Activated CD4-positive, alpha-beta memory T cell treated with anti-CD3 and anti-CD28 coated beads, Interleukin-2, amount 10 ng/mL, durations not matched to agents 7 days and 5 days (primary cell): Measurements from ENCODE around the gene TMEM9B. TPM values are rescaled to one million over a fixed set of nuclear protein-coding genes. Genes with fewer than 3 reads are reported as not detected.
"Not testable (repeated sequence)": the region's sequence is repeated elsewhere in the genome, so short reads cannot be mapped to it uniquely, and the experiment has no call there.

ENCODE experiments used
- CTCF ChIA-PET: fragments of 350-600 bp; sonication (Branson Sonifier 250); formaldehyde crosslinking; loops from one replicate; lab custom pipeline; 2021; ENCODE audit warnings: antibody characterized with exemption, inconsistent platforms; lab: Charles Lee
- POLR2A ChIA-PET: fragments of 350-600 bp; sonication (Branson Sonifier 250); formaldehyde crosslinking; loops from one replicate; lab custom pipeline; 2021; ENCODE audit warnings: antibody characterized with exemption; lab: Charles Lee
- DNase-seq: peaks from one replicate; pipeline ENCODE4 v3.0.0-alpha.2; 2020
- H3K27ac Mint-ChIP-seq: one replicate; pipeline ENCODE4 v1.8.0; 2021; ENCODE audit warnings: mild to moderate bottlenecking, mixed read lengths
- H3K27me3 Mint-ChIP-seq: one replicate; pipeline ENCODE4 v1.8.0; 2021; ENCODE audit warnings: mixed read lengths
- H3K36me3 Mint-ChIP-seq: one replicate; pipeline ENCODE4 v1.8.0; 2021; ENCODE audit warnings: low read depth, mixed read lengths
- H3K4me1 Mint-ChIP-seq: one replicate; pipeline ENCODE4 v1.8.0; 2021; ENCODE audit warnings: mixed read lengths
- H3K4me3 Mint-ChIP-seq: one replicate; pipeline ENCODE4 v1.8.0; 2021; ENCODE audit warnings: mild to moderate bottlenecking, mixed read lengths
- H3K9me3 Mint-ChIP-seq: one replicate; pipeline ENCODE4 v1.8.0; 2021; ENCODE audit warnings: mixed read lengths
- total RNA-seq, 2 experiments: library from RNA; stranded (reverse); gene quantifications; one replicate each; pipeline ENCODE4 v1.2.3, GENCODE V29; 2021

The TMEM9B gene
- total RNA-seq = 10 to 100 TPM; 34.2 to 34.8 TPM

DNA sequence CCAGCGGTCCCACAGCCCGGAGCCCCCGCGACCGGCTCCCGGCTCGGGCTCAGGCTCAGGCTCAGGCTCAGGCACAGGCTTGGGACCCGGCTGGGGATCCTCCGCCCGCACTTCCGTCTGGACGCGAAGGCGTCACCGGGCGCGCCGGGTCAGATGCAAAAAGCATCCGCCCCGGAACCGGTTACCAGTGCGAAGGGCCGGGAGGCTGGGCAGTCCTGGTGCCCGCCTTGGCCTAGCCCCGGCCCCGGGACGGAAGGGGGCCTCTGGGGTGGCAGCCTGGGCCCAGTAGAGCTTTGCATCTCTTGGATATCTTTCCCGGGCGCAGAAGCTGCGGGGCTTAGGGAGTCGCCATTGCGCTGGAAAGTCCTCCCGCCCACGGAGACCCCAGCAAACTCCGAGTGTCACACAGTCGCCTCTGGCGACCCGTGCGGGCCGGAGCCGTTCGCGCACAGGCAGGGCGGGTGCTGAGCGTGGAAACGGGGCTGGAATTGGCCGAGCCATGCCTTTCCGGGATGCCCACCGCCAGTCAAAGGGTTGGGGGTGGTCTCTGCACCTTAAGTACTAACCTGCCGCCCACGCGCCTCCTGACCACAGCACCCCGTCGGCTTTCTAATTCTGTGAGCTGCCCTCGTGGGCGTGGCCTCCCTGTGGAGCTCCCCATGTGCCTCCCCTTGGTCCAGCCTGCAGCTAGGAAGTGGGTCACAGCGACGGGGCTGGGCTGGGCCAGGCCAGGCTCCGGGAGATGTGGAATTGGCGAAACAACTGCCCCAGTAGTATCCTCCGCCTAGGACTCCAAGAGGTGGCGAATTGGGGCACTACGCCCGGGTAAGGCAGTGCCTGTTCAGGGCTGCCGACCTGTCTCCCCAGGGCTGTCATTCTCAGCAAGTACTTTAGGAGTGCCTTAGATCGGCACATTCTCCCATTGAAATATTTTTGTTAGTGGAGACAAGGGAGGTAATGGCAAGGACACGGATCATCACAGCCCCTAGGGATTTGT lies at the start of gene TMEM9B:
Gene TMEM9B, minus strand, starts transcription at position 119 of the 997 bp plus-strand sequence. CDS start 129 bp downstream, outside the sequence.
- H3K4me3 Mint-ChIP-seq = peak within 1 kb of the TSS; percentile 88
- H3K9me3 Mint-ChIP-seq = no peaks in the 10 kb centered on the region
- CTCF ChIA-PET = interaction anchor here (0.6 to 2.5 kb wide), 11 partner anchors 15 to 648 kb away, joined by 3 to 11 read pairs (median 4); no protein-coding TSS in a partner anchor

DNA sequence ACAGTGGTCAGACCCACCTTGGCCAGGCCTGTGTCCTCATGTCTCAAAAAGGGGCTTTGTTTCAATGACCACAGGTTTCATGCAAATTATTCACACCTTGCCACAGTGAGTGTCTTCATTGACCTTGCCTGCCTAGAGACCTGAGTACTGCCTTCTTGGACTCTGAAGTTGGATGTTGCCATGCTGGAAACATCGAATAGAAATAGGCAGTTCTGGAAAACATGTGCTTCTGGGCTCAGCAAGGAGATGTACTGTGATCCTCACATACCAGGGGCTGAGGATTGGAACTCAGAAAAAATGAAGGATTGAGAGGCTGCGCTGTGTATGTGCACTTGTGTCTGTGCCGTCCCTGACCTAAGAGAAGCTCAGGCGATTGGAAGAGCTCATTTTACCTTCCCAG lies 49.1 kb upstream of the TMEM9B start:
- Mint-ChIP-seq H3K4me1 (peaks cover 22% of the 10 kb centered on the region), H3K27ac (no peak overlapping the region), H3K4me3 (no peak overlapping the region), H3K36me3 (no peaks in the 10 kb centered on the region), H3K27me3 (peaks cover 19% of the 10 kb centered on the region), H3K9me3 (no peaks in the 10 kb centered on the region)
- CTCF ChIA-PET = interaction anchor here (0.9 to 8.3 kb wide), 4 partner anchors 7 to 124 kb away, joined by 3 to 149 read pairs (median 16); no protein-coding TSS in a partner anchor
- POLR2A ChIA-PET = no interaction called here
- DNase-seq = no peak

More for the DNA sequence above, at the start of gene TMEM9B:
- Mint-ChIP-seq H3K27me3 (no peaks in the 10 kb centered on the region), H3K4me1 (peaks cover 32% of the 10 kb centered on the region), H3K36me3 (peaks cover 16% of the 10 kb centered on the region), H3K27ac (peak within 1 kb of the TSS; percentile 91)
- peak; percentile 88 for DNase-seq
- POLR2A ChIA-PET = interaction anchor here (0.6 to 3.0 kb wide), 27 partner anchors 8 to 1893 kb away, joined by 3 to 39 read pairs (median 4); partner anchors contain the start of genes AKIP1, AMPD3, EIF4G2 and RPL27A

DNA sequence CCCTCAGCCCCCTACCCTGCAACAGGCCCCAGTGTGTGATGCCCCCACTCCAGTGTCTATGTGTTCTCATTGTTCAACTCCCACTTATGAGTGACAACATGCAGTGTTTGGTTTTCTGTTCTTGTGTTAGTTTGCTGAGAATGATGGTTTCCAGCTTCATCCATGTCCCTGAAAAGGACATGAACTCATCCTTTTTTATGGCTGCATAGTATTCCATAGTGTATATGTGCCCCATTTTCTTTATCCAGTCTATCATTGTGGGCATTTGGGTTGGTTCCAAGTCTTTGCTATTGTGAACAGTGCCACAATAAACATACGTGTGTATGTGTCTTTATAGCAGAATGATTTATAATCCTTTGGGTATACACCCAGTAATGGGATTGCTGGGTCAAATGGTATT lies 45.3 kb upstream of the TMEM9B start:
- DNase-seq, H3K27ac Mint-ChIP-seq, H3K4me3 Mint-ChIP-seq, H3K4me1 Mint-ChIP-seq, H3K36me3 Mint-ChIP-seq, POLR2A ChIA-PET, H3K9me3 Mint-ChIP-seq: not testable (repeated sequence)
- H3K27me3 Mint-ChIP-seq = peaks cover 56% of the 10 kb centered on the region
- CTCF ChIA-PET = interaction anchor here (0.8 kb wide), 1 partner anchor 128 kb away, joined by 4 read pairs; no protein-coding TSS in a partner anchor

- H3K27ac Mint-ChIP-seq = no peak overlapping the region
- CTCF ChIA-PET = no interaction called here
- no peak overlapping the region for H3K4me3 Mint-ChIP-seq
- H3K4me1 Mint-ChIP-seq = peaks cover 7% of the 10 kb centered on the region
- no peaks in the 10 kb centered on the region for H3K36me3 Mint-ChIP-seq
- H3K27me3 Mint-ChIP-seq = peaks cover 56% of the 10 kb centered on the region
- DNase-seq = no peak
- H3K9me3 Mint-ChIP-seq = no peaks in the 10 kb centered on the region
- POLR2A ChIA-PET = no interaction called here
Observed at GRCh38 chr11:9008661-9009060, 44.4 kb upstream of the TMEM9B start.

DNA sequence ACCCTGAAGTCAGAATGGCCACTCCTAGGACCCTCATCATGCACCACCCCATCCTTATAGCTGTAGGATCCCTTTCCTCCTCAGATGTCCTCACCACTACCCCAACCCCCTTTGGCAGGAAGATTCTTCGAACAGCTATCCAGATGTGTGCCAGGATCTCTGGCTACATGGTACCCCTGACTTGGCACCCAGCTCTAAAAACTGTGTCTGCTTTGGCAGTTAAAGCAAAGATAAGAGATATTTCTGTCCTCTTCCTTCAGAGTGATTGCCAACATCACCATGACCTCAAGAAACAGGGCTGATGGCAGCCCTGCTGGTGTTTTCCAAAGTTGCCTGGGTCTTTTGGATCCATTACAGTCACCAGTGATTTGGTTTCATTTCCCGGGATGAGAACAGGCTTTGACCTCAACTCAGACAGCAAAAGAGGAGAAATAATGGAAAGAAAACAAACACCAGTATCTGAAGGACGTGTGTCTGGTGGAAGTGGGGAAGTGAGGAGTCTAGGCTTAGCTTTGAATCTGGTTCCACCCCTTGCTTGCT lies 43.8 kb upstream of the TMEM9B start:
- Mint-ChIP-seq H3K27ac (no peak overlapping the region), H3K9me3 (no peaks in the 10 kb centered on the region), H3K4me1 (peaks cover 11% of the 10 kb centered on the region), H3K4me3 (no peak overlapping the region), H3K27me3 (peaks cover 58% of the 10 kb centered on the region), H3K36me3 (no peaks in the 10 kb centered on the region)
- DNase-seq = no peak
- POLR2A ChIA-PET = no interaction called here
- CTCF ChIA-PET = no interaction called here

DNA sequence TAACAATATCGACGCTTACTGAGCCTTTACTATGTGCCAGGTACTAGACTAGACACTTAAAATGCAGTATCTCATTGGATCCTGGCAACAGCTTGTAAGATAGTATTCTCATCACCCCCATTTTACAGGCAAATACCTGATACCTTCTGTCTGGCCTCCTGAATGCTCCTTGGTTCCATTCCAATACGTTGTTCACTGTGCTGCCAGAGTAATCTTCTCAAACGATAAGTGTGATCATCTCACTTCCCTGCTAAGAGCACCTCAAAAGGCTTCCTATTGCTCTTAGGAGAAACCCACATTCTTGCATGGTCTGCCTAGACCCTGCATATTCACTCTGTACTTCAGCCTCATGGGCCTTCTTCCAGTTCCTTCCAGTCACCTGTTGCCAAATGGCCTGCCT lies 40.8 kb upstream of the TMEM9B start:
- H3K4me1 Mint-ChIP-seq = peaks cover 27% of the 10 kb centered on the region
- no peaks in the 10 kb centered on the region for H3K36me3 Mint-ChIP-seq
- no peaks in the 10 kb centered on the region for H3K9me3 Mint-ChIP-seq
- DNase-seq = no peak
- H3K27me3 Mint-ChIP-seq = peaks cover 58% of the 10 kb centered on the region
- POLR2A ChIA-PET = interaction anchor here (1.6 kb wide), 1 partner anchor 13 kb away, joined by 3 read pairs; no protein-coding TSS in a partner anchor
- peak overlapping the region; percentile 11 for H3K4me3 Mint-ChIP-seq
- CTCF ChIA-PET = interaction anchor here (2.9 kb wide), 1 partner anchor 11 kb away, joined by 14 read pairs; no protein-coding TSS in a partner anchor
- H3K27ac Mint-ChIP-seq = no peak overlapping the region

- peaks cover 58% of the 10 kb centered on the region for H3K27me3 Mint-ChIP-seq
- POLR2A ChIA-PET = no interaction called here
Observed at GRCh38 chr11:9004183-9004926, 40.1 kb upstream of the TMEM9B start.

DNA sequence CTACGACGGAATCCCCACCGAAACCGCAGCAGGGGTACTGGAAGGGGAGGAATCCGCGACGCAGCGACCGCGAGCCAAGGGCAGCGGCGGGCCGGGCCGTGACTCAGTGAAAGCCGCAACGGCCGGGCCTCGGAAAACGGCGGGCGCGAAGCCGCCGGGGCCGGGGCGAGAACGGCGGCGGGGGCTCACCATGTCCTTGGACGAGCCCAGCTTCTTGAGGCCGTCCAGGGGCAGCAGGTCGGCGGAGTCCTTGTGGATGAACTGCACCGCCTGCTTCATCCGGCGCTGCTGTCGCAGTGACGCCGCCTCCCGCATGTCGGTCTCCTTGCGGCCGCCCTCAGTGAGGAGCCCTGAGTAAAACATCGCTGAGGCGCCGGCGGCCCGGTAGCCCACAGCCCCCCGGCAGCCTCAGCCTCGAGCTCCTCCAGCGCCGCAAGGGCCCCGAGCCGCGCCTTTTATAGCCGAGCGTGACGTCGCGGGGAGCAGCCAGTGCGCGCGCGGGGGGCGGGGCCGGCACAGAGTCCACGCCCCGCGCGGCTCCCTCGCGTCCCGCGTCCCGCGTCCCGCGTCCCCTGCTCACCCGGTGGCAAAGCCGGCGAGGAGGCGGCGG lies 39.4 kb upstream of the TMEM9B start, which contains the start of gene NRIP3:
Gene NRIP3, minus strand, starts transcription at position 429 of the 610 bp plus-strand sequence. Its CDS starts 66 bp downstream, at position 363.
- POLR2A ChIA-PET = interaction anchor here (0.8 to 1.3 kb wide), 2 partner anchors 12 to 457 kb away, joined by 4 read pairs; partner anchors contain the start of gene ZNF143
- Mint-ChIP-seq H3K27ac (no peak within 1 kb of the TSS), H3K4me1 (peaks cover 27% of the 10 kb centered on the region), H3K9me3 (no peaks in the 10 kb centered on the region), H3K36me3 (no peaks in the 10 kb centered on the region), H3K4me3 (peak within 1 kb of the TSS; percentile 64), H3K27me3 (peaks cover 58% of the 10 kb centered on the region)
- CTCF ChIA-PET = interaction anchor here (0.9 to 4.9 kb wide), 3 partner anchors 12 to 134 kb away, joined by 3 to 22 read pairs (median 3); no protein-coding TSS in a partner anchor
- DNase-seq = peak; percentile 78

More at GRCh38 chr11:9004183-9004926, 40.1 kb upstream of the TMEM9B start:
- CTCF ChIA-PET = interaction anchor here (2.9 to 4.9 kb wide), 2 partner anchors 11 to 12 kb away, joined by 14 to 22 read pairs; no protein-coding TSS in a partner anchor
- Mint-ChIP-seq H3K4me1 (peaks cover 27% of the 10 kb centered on the region), H3K36me3 (no peaks in the 10 kb centered on the region), H3K9me3 (no peaks in the 10 kb centered on the region), H3K4me3 (peak overlapping the region; percentile 11), H3K27ac (no peak overlapping the region)
- no peak for DNase-seq

GRCh38 chr11:9002920-9003572 lies 38.8 kb upstream of the TMEM9B start:
- ChIA-PET POLR2A (interaction anchor here (0.7 to 1.3 kb wide), 3 partner anchors 13 to 458 kb away, joined by 3 to 4 read pairs (median 4); partner anchors contain the start of gene ZNF143), CTCF (interaction anchor here (0.9 to 4.9 kb wide), 5 partner anchors 12 to 135 kb away, joined by 3 to 22 read pairs (median 3); no protein-coding TSS in a partner anchor)
- DNase-seq = no peak
- Mint-ChIP-seq H3K27ac (no peak overlapping the region), H3K4me3 (peak overlapping the region; percentile 64), H3K27me3 (peaks cover 52% of the 10 kb centered on the region), H3K36me3 (no peaks in the 10 kb centered on the region), H3K9me3 (no peaks in the 10 kb centered on the region), H3K4me1 (peaks cover 27% of the 10 kb centered on the region)

DNA sequence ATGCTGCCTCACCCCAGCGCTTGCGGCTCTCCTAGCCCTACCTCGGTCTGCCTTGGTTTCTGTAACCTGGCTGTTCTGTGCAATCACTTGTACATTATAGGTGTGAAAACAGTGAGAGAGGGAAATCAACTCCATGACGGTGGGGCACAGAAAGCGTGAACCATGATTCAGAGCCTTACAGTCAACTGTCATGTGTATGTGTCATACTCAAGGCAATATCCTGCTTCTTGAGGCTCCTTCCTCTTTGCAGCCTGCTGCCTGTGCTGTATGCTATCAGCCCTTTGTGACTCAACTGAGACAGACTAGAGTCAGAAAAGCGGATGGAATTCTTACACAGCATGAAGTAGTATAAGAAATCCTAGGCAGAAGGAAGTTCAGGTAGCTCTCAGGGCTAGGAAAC lies 37.5 kb upstream of the TMEM9B start:
- Mint-ChIP-seq H3K4me3 (no peak overlapping the region), H3K4me1 (peaks cover 27% of the 10 kb centered on the region), H3K36me3 (no peaks in the 10 kb centered on the region), H3K27ac (no peak overlapping the region), H3K9me3 (no peaks in the 10 kb centered on the region), H3K27me3 (peaks cover 39% of the 10 kb centered on the region)
- POLR2A ChIA-PET = no interaction called here
- DNase-seq = peak; percentile 52
- CTCF ChIA-PET = interaction anchor here (4.9 kb wide), 1 partner anchor 13 kb away, joined by 22 read pairs; no protein-coding TSS in a partner anchor

- Mint-ChIP-seq H3K4me3 (no peak overlapping the region), H3K4me1 (peaks cover 16% of the 10 kb centered on the region), H3K27me3 (peaks cover 18% of the 10 kb centered on the region), H3K9me3 (no peaks in the 10 kb centered on the region), H3K36me3 (no peaks in the 10 kb centered on the region), H3K27ac (no peak overlapping the region)
- no peak for DNase-seq
- POLR2A ChIA-PET = no interaction called here
- CTCF ChIA-PET = interaction anchor here (1.0 to 1.4 kb wide), 4 partner anchors 14 to 140 kb away, joined by 3 to 5 read pairs (median 3); no protein-coding TSS in a partner anchor
Observed at GRCh38 chr11:8998017-8998416, 33.8 kb upstream of the TMEM9B start.
